GM19043 (cell line): ENCODE results near the gene TUBGCP3.

ENCODE experiments used
- ATAC-seq: cut with Tn5 transposase; IDR thresholded peaks from one replicate; pipeline ENCODE4 v1.9.1; 2021; ENCODE audit warnings: low read depth; ENCODE audit not compliant: unreplicated experiment

The TUBGCP3 gene

GRCh38 chr13:112444416-112445399, 143.2 kb downstream of the TUBGCP3 start:
- ATAC-seq = no peak

- ATAC-seq = no peak
Measured at GRCh38 chr13:112443995-112444311, 144.0 kb downstream of the TUBGCP3 start.

GRCh38 chr13:112443191-112443994, 144.6 kb downstream of the TUBGCP3 start:
- ATAC-seq = no peak

GRCh38 chr13:112442483-112443090, 145.4 kb downstream of the TUBGCP3 start:
- ATAC-seq = no peak

GRCh38 chr13:112441779-112442310, 146.1 kb downstream of the TUBGCP3 start:
- ATAC-seq = no peak

GRCh38 chr13:112441226-112441625, 146.7 kb downstream of the TUBGCP3 start:
- ATAC-seq = no peak

GRCh38 chr13:112438515-112438914, 149.4 kb downstream of the TUBGCP3 start:
- ATAC-seq = no peak

- ATAC-seq = no peak
Measured at GRCh38 chr13:112438094-112438493, 149.9 kb downstream of the TUBGCP3 start.

GRCh38 chr13:112435973-112436372, 152.0 kb downstream of the TUBGCP3 start:
- ATAC-seq = no peak
